ENCODE measurements around the gene DUOX2. TPM values are rescaled to one million over a fixed set of nuclear protein-coding genes. Genes with fewer than 3 reads are reported as not detected.

DUOX2 gene
- total and polyA plus RNA-seq, 2 of the 13 experiments (the other 11 are each of a cell fraction or from before 2014, with no cell fraction given): 0.08 TPM; not detected in 1

GRCh38 chr15:45101749-45102148, 12.2 kb downstream of the DUOX2 start:
- intact Hi-C loops (cut with micrococcal nuclease; ENCODE audit: unreplicated experiment) (no loop called here), in situ Hi-C loops (cut with HindIII; ENCODE audit: extremely low pct_ligation_motif_present, low pct_unique_long_range_greater_than_20kb) (no loop called here)
- H3K9me3 ChIP-seq (ENCODE audit: low read length): no peaks in the 10 kb centered on the region
- H3K4me1 ChIP-seq (ENCODE audit: insufficient read depth, low read length): no peaks in the 10 kb centered on the region
- H3K9ac ChIP-seq (ENCODE audit: insufficient read depth, low read depth, low read length): no peak overlapping the region
- no peak overlapping the region for H3K4me2 ChIP-seq (ENCODE audit: low read depth, low read length)
- no peak for FAIRE-seq
- ChIA-PET CTCF (ENCODE audit: low intra/inter-chr PET ratio, low total read pairs) (no interaction called here), POLR2A (interaction anchor here (1.3 kb wide), 1 partner anchor 16 kb away, joined by 3 read pairs; no protein-coding TSS in a partner anchor)
- 62% methylated on average over 11 of the region's 12 CpGs for WGBS (ENCODE audit: low lambda C conversion rate)
- BruUV-seq (replicated peaks): no TSS peak
- no peak overlapping the region for H3K4me3 ChIP-seq (replicated peaks in 1 of 3; ENCODE audit: insufficient read depth in 1 of 3, low read depth in 2 of 3, low read length in 3 of 3)
- H4K20me1 ChIP-seq (ENCODE audit: insufficient read depth, low read length): no peaks in the 10 kb centered on the region
- H3K36me3 ChIP-seq (replicated peaks in 1 of 2; ENCODE audit: control insufficient read depth in 1 of 2, insufficient read depth in 2 of 2, low read length in 2 of 2): no peaks in the 10 kb centered on the region
- TF ChIP-seq NR0B2 (CRISPR knock-in tag; IDR thresholded peaks at IDR 0.05) (no peak), MLXIP (CRISPR knock-in tag; IDR thresholded peaks at IDR 0.05; ENCODE audit: borderline replicate concordance) (no peak), CC2D1A (CRISPR knock-in tag; IDR thresholded peaks at IDR 0.05) (no peak), ZSCAN21 (CRISPR knock-in tag; IDR thresholded peaks at IDR 0.05; ENCODE audit: borderline replicate concordance) (no peak), TEAD2 (CRISPR knock-in tag; IDR thresholded peaks at IDR 0.05) (no peak), EZH2 (conservative IDR thresholded peaks at IDR 0.05; ENCODE audit: low read depth, low read length) (no peak), ATF7-NPFF (CRISPR knock-in tag; IDR thresholded peaks at IDR 0.05; ENCODE audit: low read depth) (no peak), ZNF30 (CRISPR knock-in tag; IDR thresholded peaks at IDR 0.05) (no peak), ZNF546 (CRISPR knock-in tag; conservative IDR thresholded peaks at IDR 0.05) (no peak), EP300 (IDR thresholded peaks at IDR 0.05; ENCODE audit: low read depth in 2 of 2, low read length in 2 of 2) (no peak), EP300 (CRISPR knock-in tag; IDR thresholded peaks at IDR 0.05; ENCODE audit: borderline replicate concordance) (no peak)
- no peak overlapping the region for H3K27ac ChIP-seq (ENCODE audit: extremely low read length, insufficient read depth, low read length)
- DNase-seq (ENCODE audit: low spot score): no peak
- H2AFZ ChIP-seq (ENCODE audit: low read length): no peak overlapping the region
- H3K79me2 ChIP-seq (ENCODE audit: insufficient read depth, low read length): no peaks in the 10 kb centered on the region
- peaks cover 8 to 36% of the 10 kb centered on the region in 2 experiments for H3K27me3 ChIP-seq (ENCODE audit: control insufficient read depth in 1 of 2, insufficient read depth in 2 of 2, low read length in 2 of 2)
- ATAC-seq: no peak
